HepG2 (cell line): Measurements from ENCODE around the gene RELL1.

ENCODE experiments used
- PHF5A ChIP-seq: IDR thresholded peaks from one replicate; pipeline ENCODE4 v1.6.1; 2018; ENCODE audit warnings: low read depth, missing genetic modification reagents; ENCODE audit not compliant: unreplicated experiment
- SRSF9 ChIP-seq: fragments of 200-400 bp; formaldehyde crosslinking; IDR thresholded peaks from 2 replicates; pipeline ENCODE4 v1.6.1; 2018; ENCODE audit warnings: borderline replicate concordance, mild to moderate bottlenecking, low read depth, low read length; ENCODE audit not compliant: insufficient read depth, poor library complexity, severe bottlenecking
- TCF7L2 ChIP-seq: IDR thresholded peaks from 2 replicates; pipeline ENCODE4 v1.6.1; 2011; ENCODE audit warnings: mild to moderate bottlenecking, low read depth, low read length, moderate library complexity
- TF ChIP-seq, protein P1 (sequence below): sonication (generic); formaldehyde crosslinking; IDR thresholded peaks from 2 replicates; pipeline ENCODE4 v1.5.0; 2020; ENCODE audit warnings: mild to moderate bottlenecking, missing genetic modification reagents, moderate library complexity

DNA sequence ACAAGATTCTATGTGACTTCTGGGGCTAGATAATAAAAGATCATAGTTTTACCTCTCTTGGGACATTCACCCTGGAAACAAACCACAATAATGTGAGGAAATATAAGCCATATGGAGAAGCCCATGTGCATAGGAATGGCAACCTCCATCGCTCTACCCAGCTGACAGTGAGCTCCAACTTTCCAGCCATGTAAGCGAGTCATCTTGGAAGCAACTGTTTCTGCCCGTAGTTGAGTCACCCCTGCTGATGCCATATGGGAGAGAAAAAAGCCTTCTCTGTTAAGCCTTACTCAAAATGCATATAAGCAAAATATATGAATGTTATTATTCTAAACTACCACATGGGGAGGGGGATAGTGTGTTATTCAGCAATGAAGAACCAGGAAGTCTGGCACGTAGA is 31.4 kb upstream of the RELL1 start:
- TF ChIP-seq TCF7L2 (no peak), SRSF9 (no peak), PHF5A (CRISPR knock-in tag) (no peak)
- TF ChIP-seq, protein P1, sequence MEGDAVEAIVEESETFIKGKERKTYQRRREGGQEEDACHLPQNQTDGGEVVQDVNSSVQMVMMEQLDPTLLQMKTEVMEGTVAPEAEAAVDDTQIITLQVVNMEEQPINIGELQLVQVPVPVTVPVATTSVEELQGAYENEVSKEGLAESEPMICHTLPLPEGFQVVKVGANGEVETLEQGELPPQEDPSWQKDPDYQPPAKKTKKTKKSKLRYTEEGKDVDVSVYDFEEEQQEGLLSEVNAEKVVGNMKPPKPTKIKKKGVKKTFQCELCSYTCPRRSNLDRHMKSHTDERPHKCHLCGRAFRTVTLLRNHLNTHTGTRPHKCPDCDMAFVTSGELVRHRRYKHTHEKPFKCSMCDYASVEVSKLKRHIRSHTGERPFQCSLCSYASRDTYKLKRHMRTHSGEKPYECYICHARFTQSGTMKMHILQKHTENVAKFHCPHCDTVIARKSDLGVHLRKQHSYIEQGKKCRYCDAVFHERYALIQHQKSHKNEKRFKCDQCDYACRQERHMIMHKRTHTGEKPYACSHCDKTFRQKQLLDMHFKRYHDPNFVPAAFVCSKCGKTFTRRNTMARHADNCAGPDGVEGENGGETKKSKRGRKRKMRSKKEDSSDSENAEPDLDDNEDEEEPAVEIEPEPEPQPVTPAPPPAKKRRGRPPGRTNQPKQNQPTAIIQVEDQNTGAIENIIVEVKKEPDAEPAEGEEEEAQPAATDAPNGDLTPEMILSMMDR (CRISPR knock-in tag) = no peak
